ENCODE results near the gene SMNDC1.

The SMNDC1 gene

DNA sequence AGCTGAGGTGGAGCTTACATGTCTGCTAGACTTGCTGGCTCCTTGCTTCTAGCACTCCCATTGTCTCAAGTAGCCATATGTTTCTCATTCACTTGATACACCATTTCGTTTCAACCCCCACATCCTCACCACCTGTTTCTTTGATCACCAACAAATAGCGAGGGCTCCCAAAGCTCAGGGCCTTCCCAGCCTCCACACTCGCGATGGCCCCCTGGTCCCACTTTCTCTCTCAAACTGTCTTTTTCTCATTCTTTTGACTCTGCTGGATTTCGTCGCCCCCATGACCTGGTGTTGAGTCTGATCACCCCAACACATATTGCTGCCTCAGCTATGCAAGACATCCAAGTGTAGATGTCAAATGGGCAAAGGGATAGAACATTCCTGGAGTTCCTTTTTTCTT, 26.0 kb upstream of the SMNDC1 start:
- in situ Hi-C loops (cut with MboI; ENCODE audit: low sequenced_read_pairs, unreplicated experiment), result no loop called here
- TF ChIP-seq, protein P1, sequence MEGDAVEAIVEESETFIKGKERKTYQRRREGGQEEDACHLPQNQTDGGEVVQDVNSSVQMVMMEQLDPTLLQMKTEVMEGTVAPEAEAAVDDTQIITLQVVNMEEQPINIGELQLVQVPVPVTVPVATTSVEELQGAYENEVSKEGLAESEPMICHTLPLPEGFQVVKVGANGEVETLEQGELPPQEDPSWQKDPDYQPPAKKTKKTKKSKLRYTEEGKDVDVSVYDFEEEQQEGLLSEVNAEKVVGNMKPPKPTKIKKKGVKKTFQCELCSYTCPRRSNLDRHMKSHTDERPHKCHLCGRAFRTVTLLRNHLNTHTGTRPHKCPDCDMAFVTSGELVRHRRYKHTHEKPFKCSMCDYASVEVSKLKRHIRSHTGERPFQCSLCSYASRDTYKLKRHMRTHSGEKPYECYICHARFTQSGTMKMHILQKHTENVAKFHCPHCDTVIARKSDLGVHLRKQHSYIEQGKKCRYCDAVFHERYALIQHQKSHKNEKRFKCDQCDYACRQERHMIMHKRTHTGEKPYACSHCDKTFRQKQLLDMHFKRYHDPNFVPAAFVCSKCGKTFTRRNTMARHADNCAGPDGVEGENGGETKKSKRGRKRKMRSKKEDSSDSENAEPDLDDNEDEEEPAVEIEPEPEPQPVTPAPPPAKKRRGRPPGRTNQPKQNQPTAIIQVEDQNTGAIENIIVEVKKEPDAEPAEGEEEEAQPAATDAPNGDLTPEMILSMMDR (IDR thresholded peaks at IDR 0.05; ENCODE audit: borderline replicate concordance, control extremely low read depth, extremely low read depth, insufficient read depth, missing control alignments), result no peak
- DNase-seq (ENCODE audit: low spot score), result no peak

DNA sequence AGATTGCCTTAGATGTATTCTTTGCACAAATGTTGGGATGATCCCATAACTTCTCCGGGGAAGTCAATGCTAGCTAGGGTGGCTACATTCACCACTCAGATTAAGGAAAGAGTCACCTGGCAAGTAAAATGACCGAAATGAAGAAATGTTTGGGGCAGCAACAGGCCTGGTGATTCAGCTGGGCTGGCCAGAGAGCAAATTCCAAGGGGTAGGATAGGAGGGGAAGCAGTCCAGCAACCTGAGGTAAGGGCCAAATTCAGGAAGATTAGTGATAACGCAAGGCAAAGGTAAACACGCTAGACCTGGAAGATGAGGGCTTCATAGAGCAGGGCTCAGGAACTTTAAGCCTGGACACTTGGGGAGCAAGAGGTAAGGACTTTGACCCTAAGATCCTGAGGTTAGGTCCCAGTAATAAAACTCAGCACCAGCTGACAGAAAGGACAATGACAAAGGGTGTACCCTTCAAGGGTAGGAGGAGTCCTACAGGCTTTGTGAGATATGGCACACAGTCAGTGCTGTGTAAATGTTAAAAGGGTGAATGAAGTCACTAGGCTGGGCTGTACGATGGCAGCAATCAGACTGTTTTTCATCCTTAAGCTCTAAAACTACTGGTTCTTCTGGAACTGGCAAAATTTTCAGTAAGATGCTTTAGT, 22.7 kb upstream of the SMNDC1 start:
- in situ Hi-C loops (cut with MboI; ENCODE audit: low sequenced_read_pairs, unreplicated experiment), result no loop called here
- TF ChIP-seq, protein P1 (IDR thresholded peaks at IDR 0.05; ENCODE audit: borderline replicate concordance, control extremely low read depth, extremely low read depth, insufficient read depth, missing control alignments), result no peak
- no peak for DNase-seq (ENCODE audit: low spot score)

DNA sequence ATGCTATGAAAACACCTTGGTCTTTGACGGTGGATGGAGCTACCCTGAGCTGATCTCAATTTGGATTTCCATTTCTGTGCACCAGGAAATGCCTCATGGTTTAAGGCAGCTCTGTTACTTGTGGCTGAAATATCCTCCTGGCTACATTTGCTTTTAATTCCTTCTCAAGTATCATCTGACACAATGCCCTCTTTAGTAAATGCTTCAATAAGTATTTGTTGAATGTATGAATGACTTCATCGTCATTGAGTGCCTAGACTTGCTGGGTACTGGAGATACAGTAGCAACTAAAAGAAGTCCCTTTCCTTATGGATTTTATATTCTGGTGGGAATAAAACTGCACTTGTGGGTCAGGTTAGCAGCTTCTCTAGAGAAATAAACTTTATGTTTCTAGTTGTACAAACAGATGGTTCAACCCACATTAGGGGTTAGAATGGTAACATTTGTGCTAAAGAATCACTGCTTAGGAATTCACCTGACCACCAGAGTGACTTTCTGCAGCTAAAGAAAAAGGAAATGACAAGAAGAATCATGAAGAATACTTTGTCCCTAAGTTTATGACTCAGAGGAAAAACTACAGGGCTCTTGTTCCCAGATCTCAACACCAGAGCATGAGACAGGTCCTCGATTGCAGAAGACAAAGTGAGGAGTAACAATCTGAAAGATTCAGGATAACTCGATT, 21.8 kb upstream of the SMNDC1 start:
- in situ Hi-C loops (cut with MboI; ENCODE audit: low sequenced_read_pairs, unreplicated experiment), result no loop called here
- TF ChIP-seq, protein P1 (IDR thresholded peaks at IDR 0.05; ENCODE audit: borderline replicate concordance, control extremely low read depth, extremely low read depth, insufficient read depth, missing control alignments), result no peak
- peak; percentile 38 for DNase-seq (ENCODE audit: low spot score)

DNA sequence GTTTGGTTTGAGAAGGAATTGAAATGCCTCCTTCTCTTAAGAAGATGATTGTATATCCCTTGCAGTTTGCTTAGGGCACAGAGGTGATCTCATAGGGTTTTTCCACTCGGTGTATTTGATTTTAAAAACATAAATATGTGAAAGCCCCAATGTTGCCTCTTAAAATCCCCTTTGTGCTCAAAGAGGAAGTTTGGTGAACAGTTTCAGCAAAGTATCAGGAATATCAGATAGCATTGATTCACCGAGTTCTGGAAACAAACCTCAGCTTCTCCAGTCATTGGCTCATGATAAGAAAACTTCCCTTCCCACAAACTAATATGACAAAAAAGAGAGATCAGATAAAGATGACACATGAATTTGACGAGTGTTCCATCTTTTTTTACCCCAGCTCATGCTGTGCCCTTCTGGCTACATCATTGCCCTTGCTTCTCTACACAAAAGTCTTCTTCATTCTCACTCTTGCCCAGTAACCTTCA, 20.1 kb upstream of the SMNDC1 start:
- TF ChIP-seq, protein P1 (IDR thresholded peaks at IDR 0.05; ENCODE audit: borderline replicate concordance, control extremely low read depth, extremely low read depth, insufficient read depth, missing control alignments), result no peak
- peak; percentile 46 for DNase-seq (ENCODE audit: low spot score)
- in situ Hi-C loops (cut with MboI; ENCODE audit: low sequenced_read_pairs, unreplicated experiment), result loop anchor here (25.0 kb wide), 1 partner anchor 562 kb away; no protein-coding TSS in a partner anchor

DNA sequence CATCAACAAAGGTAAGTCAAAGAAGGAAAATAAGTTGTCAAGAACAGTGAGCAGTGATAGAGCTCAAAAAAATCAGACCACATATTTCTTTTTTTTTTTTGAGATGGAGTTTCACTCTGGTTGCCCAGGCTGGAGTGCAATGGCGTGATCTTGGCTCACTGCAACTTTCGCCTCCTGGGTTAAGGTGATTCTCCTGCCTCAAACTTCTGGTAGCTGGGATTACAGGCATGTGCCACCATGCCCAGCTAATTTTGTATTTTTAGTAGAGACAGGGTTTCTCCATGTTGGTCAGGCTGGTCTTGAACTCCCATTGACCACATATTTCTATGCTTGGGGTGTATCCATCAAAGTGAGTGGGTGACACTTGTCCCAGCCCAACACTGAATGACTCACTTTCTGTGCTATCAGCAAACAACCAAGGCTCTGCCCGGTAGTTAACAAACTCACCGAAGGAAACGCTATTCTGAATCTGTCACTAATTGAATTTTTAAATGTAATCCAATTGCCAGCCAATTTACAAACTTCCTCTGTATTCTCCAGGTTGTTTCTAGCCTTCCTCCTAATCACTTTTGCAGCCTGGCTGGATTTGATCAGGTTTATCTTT, 19.6 kb upstream of the SMNDC1 start:
- in situ Hi-C loops (cut with MboI; ENCODE audit: low sequenced_read_pairs, unreplicated experiment), result loop anchor here (25.0 kb wide), 1 partner anchor 563 kb away; no protein-coding TSS in a partner anchor
- no peak for DNase-seq (ENCODE audit: low spot score)
- TF ChIP-seq, protein P1 (IDR thresholded peaks at IDR 0.05; ENCODE audit: borderline replicate concordance, control extremely low read depth, extremely low read depth, insufficient read depth, missing control alignments), result no peak

DNA sequence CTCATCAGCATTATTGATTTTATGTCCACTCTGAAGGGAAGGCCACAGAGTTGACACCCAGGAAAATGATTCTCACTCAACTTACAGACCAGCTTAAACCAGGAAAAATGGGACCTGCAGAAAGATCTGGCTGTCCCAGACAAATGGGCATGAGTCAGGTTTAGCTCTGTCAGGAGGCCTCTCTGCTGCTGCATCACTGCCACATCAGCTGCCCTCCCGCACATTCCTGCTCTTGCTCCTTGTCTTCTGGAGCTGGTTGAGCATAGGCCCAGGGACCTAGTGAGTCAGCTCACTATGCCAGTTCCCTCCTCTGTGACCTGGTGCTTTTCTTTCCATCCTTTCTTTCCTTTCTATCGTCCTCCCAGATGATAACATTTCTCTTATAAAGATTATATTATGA, 18.8 kb upstream of the SMNDC1 start:
- TF ChIP-seq, protein P1 (IDR thresholded peaks at IDR 0.05; ENCODE audit: borderline replicate concordance, control extremely low read depth, extremely low read depth, insufficient read depth, missing control alignments), result no peak
- DNase-seq (ENCODE audit: low spot score), result no peak
- in situ Hi-C loops (cut with MboI; ENCODE audit: low sequenced_read_pairs, unreplicated experiment), result loop anchor here (25.0 kb wide), 1 partner anchor 564 kb away; no protein-coding TSS in a partner anchor

Data from GM13976 (cell line).